CD1c-positive myeloid dendritic cell (primary cell): ENCODE measurements around the gene TBL1Y.
"Not testable (repeated sequence)": the region's sequence is repeated elsewhere in the genome, so short reads cannot be mapped to it uniquely, and the experiment has no call there.

ENCODE experiments used
- DNase-seq: peaks from one replicate; pipeline ENCODE4 v3.0.0-alpha.2; 2016; ENCODE audit errors: extremely low spot score

TBL1Y gene

GRCh38 chrY:6910372-6911252 lies at the start of gene TBL1Y:
TBL1Y (plus strand) TSS chrY:6910697; CDS start chrY:7025085, 114,388 bp downstream.
- no peak for DNase-seq

- DNase-seq: no peak
Measured at GRCh38 chrY:6894496-6894895, 16.0 kb upstream of the TBL1Y start.

GRCh38 chrY:6895236-6895635 lies 15.3 kb upstream of the TBL1Y start:
- DNase-seq: no peak

GRCh38 chrY:6902116-6902515 lies 8.4 kb upstream of the TBL1Y start:
- not testable (repeated sequence) for DNase-seq

- no peak for DNase-seq
Measured at GRCh38 chrY:6907591-6907990, 2.9 kb upstream of the TBL1Y start.

- DNase-seq: not testable (repeated sequence)
Measured at GRCh38 chrY:6908021-6908420, 2.5 kb upstream of the TBL1Y start.

GRCh38 chrY:6909118-6909521 lies 1.4 kb upstream of the TBL1Y start:
- no peak for DNase-seq

GRCh38 chrY:6909856-6910255 lies 641 bp upstream of the TBL1Y start:
- no peak for DNase-seq

- DNase-seq: no peak
Measured at GRCh38 chrY:6911253-6911881, 870 bp downstream of the TBL1Y start, which contains the start of gene AMELY. AMELY (minus strand) TSS chrY:6911752; CDS start chrY:6872608, 39,144 bp downstream.

- no peak for DNase-seq
Measured at GRCh38 chrY:6913362-6913761, 2.9 kb downstream of the TBL1Y start.

GRCh38 chrY:6921061-6921460 lies 10.6 kb downstream of the TBL1Y start:
- DNase-seq: no peak

- no peak for DNase-seq
Measured at GRCh38 chrY:6928265-6928664, 17.8 kb downstream of the TBL1Y start.

- DNase-seq: no peak
Measured at GRCh38 chrY:6929237-6929636, 18.7 kb downstream of the TBL1Y start.

- DNase-seq: no peak
Measured at GRCh38 chrY:6931779-6932396, 21.4 kb downstream of the TBL1Y start.

GRCh38 chrY:6935497-6935896 lies 25.0 kb downstream of the TBL1Y start:
- DNase-seq: no peak

GRCh38 chrY:6947695-6948094 lies 37.2 kb downstream of the TBL1Y start:
- DNase-seq: no peak

GRCh38 chrY:6948378-6948777 lies 37.9 kb downstream of the TBL1Y start:
- DNase-seq: no peak

- DNase-seq: no peak
Measured at GRCh38 chrY:6949947-6950346, 39.5 kb downstream of the TBL1Y start.

GRCh38 chrY:6964732-6965131 lies 54.2 kb downstream of the TBL1Y start:
- peak; percentile 45 for DNase-seq

GRCh38 chrY:6966521-6966920 lies 56.0 kb downstream of the TBL1Y start:
- no peak for DNase-seq

- no peak for DNase-seq
Measured at GRCh38 chrY:6967736-6968135, 57.2 kb downstream of the TBL1Y start.

GRCh38 chrY:6968191-6968590 lies 57.7 kb downstream of the TBL1Y start:
- no peak for DNase-seq
